VCaP (cell line): ENCODE data around the gene BHLHE40.

Experiments used
- H3K27ac ChIP-seq: fragments of 450-650 bp; 2 replicates; pipeline ENCODE4 v1.5.1; 2017
- CTCF ChIP-seq: fragments of 450-650 bp; conservative IDR thresholded peaks from 2 replicates; pipeline ENCODE4 v1.5.1; 2017; ENCODE audit warnings: mild to moderate bottlenecking, moderate library complexity

The BHLHE40 gene

GRCh38 chr3:5001135-5001534 is 21.9 kb downstream of the BHLHE40 start:
- TF ChIP-seq CTCF = no peak
- H3K27ac ChIP-seq = no peak overlapping the region

DNA sequence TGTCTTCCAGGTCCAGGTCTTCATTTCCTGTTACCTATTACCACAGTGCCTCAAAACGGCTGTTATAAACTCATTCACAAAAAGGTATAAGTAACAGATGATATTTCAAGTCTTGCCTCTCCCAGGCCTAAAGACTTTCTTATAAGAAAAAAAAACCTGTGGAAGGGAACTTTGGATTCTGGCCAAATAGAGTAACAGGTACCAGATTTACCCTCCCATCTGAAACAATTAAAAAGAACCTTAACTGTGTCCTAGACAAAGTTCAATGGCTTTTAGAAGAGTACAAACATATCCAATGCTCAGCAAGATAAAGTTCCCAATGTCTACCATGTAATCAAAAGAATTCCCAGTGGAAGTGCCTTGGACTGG is 22.6 kb downstream of the BHLHE40 start:
- TF ChIP-seq CTCF = no peak

DNA sequence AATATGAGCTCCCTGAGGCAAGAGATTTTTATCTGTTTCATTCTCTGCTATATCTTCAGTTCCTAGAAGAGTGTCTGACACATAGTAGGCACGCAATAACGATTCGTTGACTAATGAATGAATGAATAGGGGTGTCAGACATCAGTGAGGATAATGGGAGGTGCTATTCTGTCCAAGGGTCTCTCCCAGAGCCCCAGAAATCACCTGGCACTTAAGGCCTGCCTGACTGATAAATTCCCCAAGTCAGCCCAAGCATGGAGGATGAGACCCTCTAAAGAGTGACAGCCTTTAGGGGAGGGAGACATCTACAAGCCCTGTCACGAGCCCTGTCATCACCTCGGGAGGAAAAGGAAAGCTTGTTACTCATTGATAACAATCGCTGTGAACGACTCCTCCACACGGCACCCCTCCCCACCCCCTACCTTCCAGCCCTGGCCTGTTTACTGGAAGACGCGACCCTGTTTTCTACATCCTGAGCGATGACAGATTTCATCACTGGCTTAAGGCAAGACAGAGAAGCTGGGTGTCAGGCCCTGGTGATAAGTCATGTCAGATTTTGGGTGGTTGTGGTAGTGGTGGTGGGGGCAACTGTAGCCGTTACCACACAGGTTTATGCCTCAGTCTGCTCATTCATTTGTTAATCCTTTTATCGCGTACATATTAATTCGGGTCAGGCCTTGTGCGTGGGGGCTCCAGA is 23.1 kb downstream of the BHLHE40 start:
- no peak overlapping the region for H3K27ac ChIP-seq
- TF ChIP-seq CTCF = no peak

More for the DNA sequence above, 22.6 kb downstream of the BHLHE40 start:
- no peak overlapping the region for H3K27ac ChIP-seq

GRCh38 chr3:5002871-5003247 is 23.6 kb downstream of the BHLHE40 start:
- no peak for TF ChIP-seq CTCF
- no peak overlapping the region for H3K27ac ChIP-seq

GRCh38 chr3:5004319-5005152 is 25.3 kb downstream of the BHLHE40 start:
- TF ChIP-seq CTCF = no peak
- H3K27ac ChIP-seq = no peak overlapping the region

DNA sequence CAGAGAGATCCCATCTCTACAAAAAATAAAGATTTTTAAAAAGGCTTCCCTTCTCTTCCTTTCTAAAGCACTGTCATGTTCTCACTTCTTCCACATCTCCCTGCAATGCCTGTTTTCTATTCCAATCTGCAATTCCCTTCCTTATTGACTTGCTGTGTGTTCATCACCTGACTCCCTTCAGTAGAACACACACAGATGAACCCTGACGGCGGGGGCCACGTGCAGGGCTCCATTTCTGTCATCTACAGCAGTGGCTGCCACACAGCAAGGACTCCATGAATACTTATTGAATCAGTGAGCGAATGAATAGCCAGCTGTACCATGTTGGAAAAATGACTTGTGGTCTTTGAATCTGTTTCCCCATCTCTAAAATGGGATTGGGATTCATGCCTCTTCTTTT is 26.1 kb downstream of the BHLHE40 start:
- no peak overlapping the region for H3K27ac ChIP-seq
- no peak for TF ChIP-seq CTCF

DNA sequence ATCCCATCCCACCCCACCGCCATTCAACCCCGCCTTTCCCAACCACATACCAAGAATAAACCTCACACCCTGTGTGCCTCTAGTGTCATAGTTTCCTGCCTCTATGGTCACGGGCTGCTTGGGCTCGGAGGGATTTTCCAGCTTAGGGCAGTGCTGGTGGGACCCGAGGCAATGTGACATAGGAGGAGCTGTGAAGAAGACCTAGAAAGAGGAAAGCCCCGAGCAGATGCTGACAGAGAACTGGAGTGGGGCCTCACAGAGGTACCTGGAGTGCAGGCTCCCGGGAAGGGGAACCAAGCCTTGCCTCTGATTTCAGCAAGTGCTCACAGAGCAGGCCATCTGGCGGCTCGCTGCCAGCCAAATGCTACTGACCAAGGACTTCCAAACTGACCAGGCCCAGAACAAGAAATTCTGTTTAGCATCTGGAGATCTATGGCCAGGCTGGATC is 27.5 kb downstream of the BHLHE40 start:
- H3K27ac ChIP-seq = no peak overlapping the region
- TF ChIP-seq CTCF = no peak
